Glomerular visceral epithelial cell (primary cell): ENCODE data around the gene GLCE.

ENCODE experiments used
- DNase-seq: peaks from one replicate; pipeline ENCODE4 v3.0.0-alpha.2; 2016; ENCODE audit errors: extremely low spot score

The GLCE gene

GRCh38 chr15:69319384-69320375, 159.2 kb downstream of the GLCE start:
- no peak for DNase-seq

GRCh38 chr15:69320977-69321554, 160.6 kb downstream of the GLCE start:
- no peak for DNase-seq
